ENCODE results near the gene NPDC1. TPM values are rescaled to one million over a fixed set of nuclear protein-coding genes. Genes with fewer than 3 reads are reported as not detected.

NPDC1 gene
- 44.4 to 81.3 TPM (median 73.5 TPM) in 5 replicates for total RNA-seq (2022; extraction: Qiagen RNA extraction; ENCODE audit: low read depth)

GRCh38 chr9:137046088-137046787, at the start of gene NPDC1:
Gene NPDC1, minus strand, starts transcription at chr9:137046177. Its CDS starts 188 bp downstream, at chr9:137045989.

GRCh38 chr9:137086531-137087408, 40.8 kb upstream of the NPDC1 start, which contains the start of gene MAN1B1:
Gene MAN1B1, plus strand, starts transcription at chr9:137086985. Its CDS starts 15 bp downstream, at chr9:137087000.

GRCh38 chr9:137077010-137077747, 31.2 kb upstream of the NPDC1 start, which contains the start of gene UAP1L1:
Gene UAP1L1, plus strand, starts transcription at chr9:137077517. Its CDS starts 16 bp downstream, at chr9:137077533.

GRCh38 chr9:137070201-137070905, 24.4 kb upstream of the NPDC1 start, which contains the start of gene SAPCD2:
Gene SAPCD2, minus strand, starts transcription at chr9:137070557. Its CDS starts 97 bp downstream, at chr9:137070460.

GRCh38 chr9:137053944-137054931, 8.3 kb upstream of the NPDC1 start, which contains the start of gene ENTPD2:
Gene ENTPD2, minus strand, starts transcription at chr9:137054061. Its CDS starts 64 bp downstream, at chr9:137053997.

GRCh38 chr9:137031904-137032640, 13.9 kb downstream of the NPDC1 start, which contains the start of gene FUT7:
Gene FUT7, minus strand, starts transcription at chr9:137032088. Its CDS starts 97 bp downstream, at chr9:137031991.

GRCh38 chr9:137027369-137028262, 18.4 kb downstream of the NPDC1 start, which contains the start of gene ABCA2:
Gene ABCA2, minus strand, starts transcription at chr9:137028237. Its CDS starts 97 bp downstream, at chr9:137028140.

GRCh38 chr9:136996361-136997292, 49.4 kb downstream of the NPDC1 start, which contains the start of gene CLIC3:
Gene CLIC3, minus strand, starts transcription at chr9:136996568. Its CDS starts 25 bp downstream, at chr9:136996543.

GRCh38 chr9:136991993-136992818, 53.8 kb downstream of the NPDC1 start, which contains the start of gene PAXX:
Gene PAXX, plus strand, starts transcription at chr9:136992422. Its CDS starts 22 bp downstream, at chr9:136992444.

Other genes starting within 250 kb of the NPDC1 start
- 0.15 to 0.72 TPM (median 0.44 TPM) in 5 replicates for gene CCDC183, start 249.8 kb downstream of the NPDC1 start, total RNA-seq (2022; extraction: Qiagen RNA extraction; ENCODE audit: low read depth)
- 58.9 to 86.1 TPM (median 79.5 TPM) in 5 replicates for gene RABL6, start 238.2 kb downstream of the NPDC1 start, total RNA-seq (2022; extraction: Qiagen RNA extraction; ENCODE audit: low read depth)
- 4.0 to 4.7 TPM (median 4.2 TPM) in 5 replicates for gene AJM1, start 203.7 kb downstream of the NPDC1 start, total RNA-seq (2022; extraction: Qiagen RNA extraction; ENCODE audit: low read depth)
- gene PHPT1, start 196.8 kb downstream of the NPDC1 start, total RNA-seq (2022; extraction: Qiagen RNA extraction; ENCODE audit: low read depth) = 285 to 343 TPM (median 299 TPM) in 5 replicates
- gene MAMDC4, start 193.8 kb downstream of the NPDC1 start, total RNA-seq (2022; extraction: Qiagen RNA extraction; ENCODE audit: low read depth) = 2.5 to 5.8 TPM (median 3.1 TPM) in 5 replicates
- gene EDF1, start 179.9 kb downstream of the NPDC1 start, total RNA-seq (2022; extraction: Qiagen RNA extraction; ENCODE audit: low read depth) = 428 to 545 TPM (median 458 TPM) in 5 replicates
- gene TRAF2, start 159.7 kb downstream of the NPDC1 start, total RNA-seq (2022; extraction: Qiagen RNA extraction; ENCODE audit: low read depth) = 43.8 to 69.5 TPM (median 59.1 TPM) in 5 replicates
- 70.1 to 101 TPM (median 99.1 TPM) in 5 replicates for gene FBXW5, start 101.4 kb downstream of the NPDC1 start, total RNA-seq (2022; extraction: Qiagen RNA extraction; ENCODE audit: low read depth)
- 0.85 to 2.9 TPM (median 1.4 TPM) in 5 replicates for gene C8G, start 100.9 kb downstream of the NPDC1 start, total RNA-seq (2022; extraction: Qiagen RNA extraction; ENCODE audit: low read depth)
- 0.80 to 1.6 TPM (median 1.3 TPM) in 5 replicates for gene LCN12, start 93.9 kb downstream of the NPDC1 start, total RNA-seq (2022; extraction: Qiagen RNA extraction; ENCODE audit: low read depth)
- gene PTGDS, start 68.7 kb downstream of the NPDC1 start, total RNA-seq (2022; extraction: Qiagen RNA extraction; ENCODE audit: low read depth) = 0.57 to 0.68 TPM (median 0.66 TPM) in 3 of 5 replicates, not detected in the others
- gene LCNL1, start 63.2 kb downstream of the NPDC1 start, total RNA-seq (2022; extraction: Qiagen RNA extraction; ENCODE audit: low read depth) = 0.07 to 0.08 TPM (median 0.08 TPM) in 3 of 5 replicates, not detected in the others
- gene PAXX, start 53.8 kb downstream of the NPDC1 start, total RNA-seq (2022; extraction: Qiagen RNA extraction; ENCODE audit: low read depth) = 47.9 to 81.3 TPM (median 74.1 TPM) in 5 replicates
- 3.3 to 5.1 TPM (median 4.8 TPM) in 5 replicates for gene CLIC3, start 49.6 kb downstream of the NPDC1 start, total RNA-seq (2022; extraction: Qiagen RNA extraction; ENCODE audit: low read depth)
- 21.4 to 27.7 TPM (median 25.4 TPM) in 5 replicates for gene ABCA2, start 17.9 kb downstream of the NPDC1 start, total RNA-seq (2022; extraction: Qiagen RNA extraction; ENCODE audit: low read depth)
- 0.06 TPM in 1 of 5 replicates, not detected in the others for gene FUT7, start 14.1 kb downstream of the NPDC1 start, total RNA-seq (2022; extraction: Qiagen RNA extraction; ENCODE audit: low read depth)
- gene ENTPD2, start 7.9 kb upstream of the NPDC1 start, total RNA-seq (2022; extraction: Qiagen RNA extraction; ENCODE audit: low read depth) = 1.1 to 2.3 TPM (median 1.7 TPM) in 5 replicates
- gene SAPCD2, start 24.4 kb upstream of the NPDC1 start, total RNA-seq (2022; extraction: Qiagen RNA extraction; ENCODE audit: low read depth) = 14.8 to 25.2 TPM (median 21.9 TPM) in 5 replicates
- 9.7 to 13.3 TPM (median 10.7 TPM) in 5 replicates for gene UAP1L1, start 31.3 kb upstream of the NPDC1 start, total RNA-seq (2022; extraction: Qiagen RNA extraction; ENCODE audit: low read depth)
- gene MAN1B1, start 40.8 kb upstream of the NPDC1 start, total RNA-seq (2022; extraction: Qiagen RNA extraction; ENCODE audit: low read depth) = 39.8 to 52.8 TPM (median 51.9 TPM) in 5 replicates
- gene DPP7, start 68.6 kb upstream of the NPDC1 start, total RNA-seq (2022; extraction: Qiagen RNA extraction; ENCODE audit: low read depth) = 81.3 to 123 TPM (median 112 TPM) in 5 replicates
- 0.30 to 0.61 TPM (median 0.40 TPM) in 5 replicates for gene GRIN1, start 93.0 kb upstream of the NPDC1 start, total RNA-seq (2022; extraction: Qiagen RNA extraction; ENCODE audit: low read depth)
- gene LRRC26, start 123.9 kb upstream of the NPDC1 start, total RNA-seq (2022; extraction: Qiagen RNA extraction; ENCODE audit: low read depth) = 0.70 to 2.1 TPM (median 1.2 TPM) in 5 replicates
- gene TMEM210, start 125.9 kb upstream of the NPDC1 start, total RNA-seq (2022; extraction: Qiagen RNA extraction; ENCODE audit: low read depth) = not detected in 5 replicates
- 25.3 to 36.9 TPM (median 34.6 TPM) in 5 replicates for gene ANAPC2, start 142.4 kb upstream of the NPDC1 start, total RNA-seq (2022; extraction: Qiagen RNA extraction; ENCODE audit: low read depth)
- 105 to 159 TPM (median 141 TPM) in 5 replicates for gene SSNA1, start 142.5 kb upstream of the NPDC1 start, total RNA-seq (2022; extraction: Qiagen RNA extraction; ENCODE audit: low read depth)
- 6.8 to 10.6 TPM (median 9.0 TPM) in 5 replicates for gene TPRN, start 154.6 kb upstream of the NPDC1 start, total RNA-seq (2022; extraction: Qiagen RNA extraction; ENCODE audit: low read depth)
- 36.5 to 44.9 TPM (median 44.2 TPM) in 5 replicates for gene TMEM203, start 159.5 kb upstream of the NPDC1 start, total RNA-seq (2022; extraction: Qiagen RNA extraction; ENCODE audit: low read depth)
- gene NDOR1, start 159.5 kb upstream of the NPDC1 start, total RNA-seq (2022; extraction: Qiagen RNA extraction; ENCODE audit: low read depth) = 11.7 to 17.1 TPM (median 16.5 TPM) in 5 replicates
- 1.4 to 2.3 TPM (median 1.8 TPM) in 5 replicates for gene RNF208, start 176.1 kb upstream of the NPDC1 start, total RNA-seq (2022; extraction: Qiagen RNA extraction; ENCODE audit: low read depth)
- gene CYSRT1, start 179.0 kb upstream of the NPDC1 start, total RNA-seq (2022; extraction: Qiagen RNA extraction; ENCODE audit: low read depth) = 3.6 to 5.2 TPM (median 4.2 TPM) in 5 replicates
- 0.08 to 0.31 TPM (median 0.21 TPM) in 5 replicates for gene RNF224, start 181.3 kb upstream of the NPDC1 start, total RNA-seq (2022; extraction: Qiagen RNA extraction; ENCODE audit: low read depth)
- 0.06 to 0.17 TPM (median 0.11 TPM) in 5 replicates for gene SLC34A3, start 184.7 kb upstream of the NPDC1 start, total RNA-seq (2022; extraction: Qiagen RNA extraction; ENCODE audit: low read depth)
- gene TUBB4B, start 195.1 kb upstream of the NPDC1 start, total RNA-seq (2022; extraction: Qiagen RNA extraction; ENCODE audit: low read depth) = 612 to 791 TPM (median 723 TPM) in 5 replicates
- gene STPG3, start 205.1 kb upstream of the NPDC1 start, total RNA-seq (2022; extraction: Qiagen RNA extraction; ENCODE audit: low read depth) = not detected in 5 replicates
- 45.1 to 56.7 TPM (median 55.1 TPM) in 5 replicates for gene NELFB, start 209.2 kb upstream of the NPDC1 start, total RNA-seq (2022; extraction: Qiagen RNA extraction; ENCODE audit: low read depth)
- 19.3 to 29.7 TPM (median 27.9 TPM) in 5 replicates for gene TOR4A, start 231.5 kb upstream of the NPDC1 start, total RNA-seq (2022; extraction: Qiagen RNA extraction; ENCODE audit: low read depth)

Data from A549 treated with GW870086 at 1 μM for 4 hours (cell line).